Lung (tissue), 12 donors: ENCODE measurements around the gene COPZ2. TPM values are rescaled to one million over a fixed set of nuclear protein-coding genes. Genes with fewer than 3 reads are reported as not detected.
A peak's percentile ranks its signal among the peaks of the same experiment; 100 is the strongest.

ENCODE experiments used
- ATAC-seq: fragments of 200-7000 bp; cut with Tn5 transposase; one replicate; pipeline ENCODE4 v1.9.1; 2020; ENCODE audit warnings: moderate number of reproducible peaks; ENCODE audit not compliant: insufficient read depth, low FRiP score
- DNase-seq, 3 donors: peaks; one replicate each; pipeline ENCODE4 v3.0.0-alpha.2; 2013 to 2017
- H3K27ac ChIP-seq, 2 donors: one replicate each; pipeline ENCODE4 v1.5.1; 2013; ENCODE audit warnings: mild to moderate bottlenecking in 2 of 2, moderate library complexity in 2 of 2, control low read depth in 1 of 2, inconsistent platforms in 1 of 2, low read depth in 1 of 2, low read length in 1 of 2
- H3K27me3 ChIP-seq, 3 donors: one replicate each; pipeline ENCODE4 v1.5.1; 2013; ENCODE audit warnings: low read length in 2 of 3; ENCODE audit not compliant: control insufficient read depth in 3 of 3, insufficient read depth in 3 of 3
- H3K36me3 ChIP-seq, 4 donors: one replicate each; pipeline ENCODE4 v1.5.1; 2013; ENCODE audit warnings: low read length in 4 of 4, mild to moderate bottlenecking in 1 of 4, moderate library complexity in 1 of 4; ENCODE audit not compliant: control insufficient read depth in 4 of 4, insufficient read depth in 4 of 4
- H3K4me1 ChIP-seq, 5 donors: one replicate each; pipeline ENCODE4 v1.5.1; 2013; ENCODE audit warnings: low read length in 5 of 5, mild to moderate bottlenecking in 2 of 5, moderate library complexity in 1 of 5; ENCODE audit not compliant: control insufficient read depth in 5 of 5, insufficient read depth in 5 of 5
- H3K4me3 ChIP-seq: one replicate; pipeline ENCODE4 v1.5.1; 2013; ENCODE audit warnings: mild to moderate bottlenecking, control low read depth, moderate library complexity
- H3K9ac ChIP-seq, 2 donors: one replicate each; pipeline ENCODE4 v1.5.1; 2013; ENCODE audit warnings: low read length in 2 of 2, control low read depth in 1 of 2; ENCODE audit not compliant: insufficient read depth in 1 of 2
- H3K9me3 ChIP-seq, 4 donors: one replicate each; pipeline ENCODE4 v1.5.1; 2013; ENCODE audit warnings: low read length in 3 of 4, mild to moderate bottlenecking in 1 of 4, moderate library complexity in 1 of 4; ENCODE audit not compliant: control insufficient read depth in 4 of 4, insufficient read depth in 3 of 4
- CTCF ChIP-seq: IDR thresholded peaks from 2 replicates; pipeline ENCODE4 v1.5.1; 2012; ENCODE audit warnings: mild to moderate bottlenecking; ENCODE audit errors: control extremely low read depth, extremely low read depth
- WGBS, 2 donors: extraction: QIAGEN DNeasy Blood & Tissue Kit; methylation state at CpG; one replicate each; pipeline ENCODE4 v1.1.7; 2013; 5-methylcytosine and 5-hydroxymethylcytosine counted together
- polyA plus RNA-seq, 2 donors: library from polyadenylated mRNA; stranded (reverse); fragments of 200-250 nt; gene quantifications; one replicate each; pipeline ENCODE4 v1.2.1, GENCODE V29; 2013
- total RNA-seq, 2 donors: library from RNA; depleted of rRNA in 1 of 2; stranded (reverse); fragments of >200 nt in 1 of 2; gene quantifications; one replicate each; pipeline ENCODE4 v1.2.1, GENCODE V29; 2014 to 2021
- donor health status: control.
- donor health status: control.
- donor health status: Bipolar disorder and iron deficiency.
- donor health status: healthy.
- donor health status: DM: yes; HTN: yes; CAD: no.

Gene COPZ2
- total and polyA plus RNA-seq, 4 donors = 6.2 to 25.5 (median 11.6) TPM

DNA sequence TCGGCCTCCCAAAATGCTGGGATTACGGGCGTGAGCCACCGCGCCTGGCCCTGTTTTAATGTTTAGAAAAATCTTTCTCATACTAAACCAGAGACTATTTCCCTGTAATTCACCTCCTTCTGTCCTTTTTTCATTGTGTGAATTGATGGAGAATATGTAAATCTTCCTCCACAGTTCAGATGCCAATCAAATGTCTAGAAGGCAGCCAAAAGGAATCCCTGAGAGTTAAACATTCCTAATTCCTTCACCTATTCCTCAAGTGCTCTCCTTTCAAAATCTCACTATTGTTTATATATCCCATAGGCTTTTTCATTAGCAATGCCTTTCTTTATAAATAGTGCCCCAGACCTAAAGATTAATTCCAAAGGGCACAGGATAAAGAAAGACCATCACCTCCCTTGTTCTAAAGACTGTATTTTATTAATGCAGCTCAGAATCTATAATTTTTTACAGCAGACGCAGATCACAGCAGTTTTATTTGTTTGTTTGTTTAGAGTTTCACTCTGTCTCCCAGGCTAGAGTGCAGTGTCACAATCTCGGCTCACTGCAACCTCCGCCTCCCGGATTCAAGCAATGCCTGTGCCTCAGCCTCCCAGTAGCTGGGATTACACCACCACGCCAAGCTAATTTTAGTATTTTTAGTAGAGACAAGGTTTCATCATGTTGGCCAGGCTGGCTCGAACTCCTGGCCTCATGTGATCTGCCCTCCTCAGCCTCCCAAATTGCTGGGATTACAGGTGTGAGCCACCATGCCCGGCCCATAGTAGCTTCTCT lies 30.5 kb downstream of the COPZ2 start:
- H3K4me1 ChIP-seq = peaks cover 0 to 22% (median 11%) of the 10 kb centered on the region in 5 donors
- no peak overlapping the region for H3K9ac ChIP-seq
- no peak overlapping the region for H3K27ac ChIP-seq
- ATAC-seq (no peak), DNase-seq (no peak)
- peaks cover 0 to 3% (median 0%) of the 10 kb centered on the region in 3 donors for H3K27me3 ChIP-seq
- no peaks in the 10 kb centered on the region for H3K36me3 ChIP-seq
- WGBS, 2 donors = 82 to 83% methylated on average over 12 of the region's 12 CpGs
- no peak for TF ChIP-seq CTCF
- no peaks in the 10 kb centered on the region for H3K9me3 ChIP-seq
- H3K4me3 ChIP-seq = no peak overlapping the region

- Histone ChIP-seq H3K4me1 (peaks cover 0 to 16% (median 8%) of the 10 kb centered on the region in 5 donors), H3K27ac (no peak overlapping the region), H3K36me3 (no peaks in the 10 kb centered on the region), H3K9me3 (no peaks in the 10 kb centered on the region), H3K27me3 (no peaks in the 10 kb centered on the region), H3K4me3 (no peak overlapping the region), H3K9ac (no peak overlapping the region)
- 64 to 77% methylated on average over 3 of the region's 3 CpGs for WGBS, 2 donors
- DNase-seq (no peak), ATAC-seq (no peak)
- no peak for TF ChIP-seq CTCF
Measured at GRCh38 chr17:48004983-48005382, 32.6 kb downstream of the COPZ2 start.

- H3K27ac ChIP-seq = peak overlapping the region in 1 of 2 donors; percentile 20
Measured at GRCh38 chr17:48003417-48004151, 34.0 kb downstream of the COPZ2 start.

More at GRCh38 chr17:48003417-48004151, 34.0 kb downstream of the COPZ2 start:
- DNase-seq (peak; percentile 48 to 61 (median 53)), ATAC-seq (no peak)
- WGBS, 2 donors = 79% methylated on average over 17 of the region's 17 CpGs
- no peaks in the 10 kb centered on the region for H3K36me3 ChIP-seq
- no peak overlapping the region for H3K4me3 ChIP-seq
- no peak overlapping the region for H3K9ac ChIP-seq
- peaks cover 0 to 16% (median 8%) of the 10 kb centered on the region in 5 donors for H3K4me1 ChIP-seq
- no peaks in the 10 kb centered on the region for H3K9me3 ChIP-seq
- H3K27me3 ChIP-seq = no peaks in the 10 kb centered on the region
- no peak for TF ChIP-seq CTCF
